CD4-positive, alpha-beta T cell treated with Interleukin-6 at 100 ng/mL for 8 hours (primary cell): ENCODE results near the gene DNAJB13.
"Not testable (repeated sequence)": the region's sequence is repeated elsewhere in the genome, so short reads cannot be mapped to it uniquely, and the experiment has no call there.

Experiments
- DNase-seq: peaks from one replicate; pipeline ENCODE4 v3.0.0-alpha.2; 2020; ENCODE audit warnings: mixed read lengths, low spot score

The DNAJB13 gene

GRCh38 chr11:73950869-73951710 lies at the start of gene DNAJB13:
Gene DNAJB13, plus strand, starts transcription at chr11:73951026. Its CDS starts 44 bp downstream, at chr11:73951070.
- no peak for DNase-seq

GRCh38 chr11:73902303-73902702 lies 48.5 kb upstream of the DNAJB13 start:
- no peak for DNase-seq

- DNase-seq, result no peak
Observed at GRCh38 chr11:73907191-73907590, 43.6 kb upstream of the DNAJB13 start.

GRCh38 chr11:73912026-73912425 lies 38.8 kb upstream of the DNAJB13 start:
- no peak for DNase-seq

GRCh38 chr11:73913472-73913871 lies 37.4 kb upstream of the DNAJB13 start:
- DNase-seq, result no peak

- no peak for DNase-seq
Observed at GRCh38 chr11:73914284-73914683, 36.5 kb upstream of the DNAJB13 start.

- no peak for DNase-seq
Observed at GRCh38 chr11:73916435-73916834, 34.4 kb upstream of the DNAJB13 start.

- DNase-seq, result no peak
Observed at GRCh38 chr11:73921180-73921579, 29.6 kb upstream of the DNAJB13 start.

- no peak for DNase-seq
Observed at GRCh38 chr11:73929388-73929787, 21.4 kb upstream of the DNAJB13 start.

GRCh38 chr11:73931039-73931645 lies 19.7 kb upstream of the DNAJB13 start:
- DNase-seq, result peak; percentile 3

- DNase-seq, result no peak
Observed at GRCh38 chr11:73931951-73932350, 18.9 kb upstream of the DNAJB13 start.

GRCh38 chr11:73932781-73933180 lies 18.0 kb upstream of the DNAJB13 start:
- DNase-seq, result no peak

- not testable (repeated sequence) for DNase-seq
Observed at GRCh38 chr11:73936047-73936446, 14.8 kb upstream of the DNAJB13 start.

GRCh38 chr11:73939096-73939495 lies 11.7 kb upstream of the DNAJB13 start:
- DNase-seq, result no peak

GRCh38 chr11:73940801-73941570 lies 9.8 kb upstream of the DNAJB13 start:
- no peak for DNase-seq

GRCh38 chr11:73942010-73942409 lies 8.8 kb upstream of the DNAJB13 start:
- DNase-seq, result no peak

- DNase-seq, result no peak
Observed at GRCh38 chr11:73944085-73944484, 6.7 kb upstream of the DNAJB13 start.

- no peak for DNase-seq
Observed at GRCh38 chr11:73944901-73945300, 5.9 kb upstream of the DNAJB13 start.

- DNase-seq, result no peak
Observed at GRCh38 chr11:73945396-73945795, 5.4 kb upstream of the DNAJB13 start.

GRCh38 chr11:73946798-73947458 lies 3.9 kb upstream of the DNAJB13 start:
- DNase-seq, result no peak

GRCh38 chr11:73949246-73949645 lies 1.6 kb upstream of the DNAJB13 start:
- DNase-seq, result no peak

- DNase-seq, result no peak
Observed at GRCh38 chr11:73949912-73950311, 914 bp upstream of the DNAJB13 start.
